SU-DHL-6 (cell line): ENCODE measurements around the gene EZR.

Source experiments
- EZH2phosphoT487 ChIP-seq: fragments of 200-600 bp; sonication (generic), shearing (Covaris generic); conservative IDR thresholded peaks from 2 replicates; pipeline ENCODE4 v1.6.1; 2018; ENCODE audit warnings: mild to moderate bottlenecking, antibody characterized with exemption, low read length, moderate library complexity, mixed read lengths
- TF ChIP-seq, protein P1 (sequence below): fragments of 200-600 bp; sonication (generic); IDR thresholded peaks from one replicate; pipeline ENCODE4 v1.5.1; 2017; ENCODE audit warnings: antibody characterized with exemption, mild to moderate bottlenecking, low read length, moderate library complexity; ENCODE audit not compliant: insufficient read depth, poor library complexity, severe bottlenecking

- TF ChIP-seq, protein P1, sequence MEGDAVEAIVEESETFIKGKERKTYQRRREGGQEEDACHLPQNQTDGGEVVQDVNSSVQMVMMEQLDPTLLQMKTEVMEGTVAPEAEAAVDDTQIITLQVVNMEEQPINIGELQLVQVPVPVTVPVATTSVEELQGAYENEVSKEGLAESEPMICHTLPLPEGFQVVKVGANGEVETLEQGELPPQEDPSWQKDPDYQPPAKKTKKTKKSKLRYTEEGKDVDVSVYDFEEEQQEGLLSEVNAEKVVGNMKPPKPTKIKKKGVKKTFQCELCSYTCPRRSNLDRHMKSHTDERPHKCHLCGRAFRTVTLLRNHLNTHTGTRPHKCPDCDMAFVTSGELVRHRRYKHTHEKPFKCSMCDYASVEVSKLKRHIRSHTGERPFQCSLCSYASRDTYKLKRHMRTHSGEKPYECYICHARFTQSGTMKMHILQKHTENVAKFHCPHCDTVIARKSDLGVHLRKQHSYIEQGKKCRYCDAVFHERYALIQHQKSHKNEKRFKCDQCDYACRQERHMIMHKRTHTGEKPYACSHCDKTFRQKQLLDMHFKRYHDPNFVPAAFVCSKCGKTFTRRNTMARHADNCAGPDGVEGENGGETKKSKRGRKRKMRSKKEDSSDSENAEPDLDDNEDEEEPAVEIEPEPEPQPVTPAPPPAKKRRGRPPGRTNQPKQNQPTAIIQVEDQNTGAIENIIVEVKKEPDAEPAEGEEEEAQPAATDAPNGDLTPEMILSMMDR = no peak
- TF ChIP-seq EZH2phosphoT487 = no peak
Observed at GRCh38 chr6:158791274-158791855, 27.8 kb downstream of the EZR start.
